Stomach smooth muscle (tissue), 2 donors: ENCODE measurements around the gene SCUBE1.

Source experiments
- H3K27ac ChIP-seq: one replicate; pipeline ENCODE4 v1.7.0; 2013; ENCODE audit warnings: mild to moderate bottlenecking, low read length, inconsistent platforms
- H3K27me3 ChIP-seq, 2 donors: one replicate each; pipeline ENCODE4 v1.7.0; 2013; ENCODE audit warnings: low read length in 2 of 2; ENCODE audit not compliant: insufficient read depth in 2 of 2, control insufficient read depth in 1 of 2
- H3K36me3 ChIP-seq, 2 donors: one replicate each; pipeline ENCODE4 v1.7.0; 2013; ENCODE audit warnings: low read length in 2 of 2; ENCODE audit not compliant: control insufficient read depth in 2 of 2, insufficient read depth in 2 of 2
- H3K4me1 ChIP-seq: one replicate; pipeline ENCODE4 v1.7.0; 2013; ENCODE audit warnings: low read length; ENCODE audit not compliant: control insufficient read depth, insufficient read depth
- H3K4me3 ChIP-seq, 2 donors: one replicate each; pipeline ENCODE4 v1.7.0; 2013; ENCODE audit warnings: low read length in 2 of 2
- H3K9ac ChIP-seq, 2 donors: one replicate each; pipeline ENCODE4 v1.7.0; 2013; ENCODE audit warnings: low read length in 2 of 2, mild to moderate bottlenecking in 1 of 2
- H3K9me3 ChIP-seq, 2 donors: one replicate each; pipeline ENCODE4 v1.7.0; 2013; ENCODE audit warnings: low read length in 2 of 2; ENCODE audit not compliant: control insufficient read depth in 2 of 2
- donor health status: healthy.
- donor health status: Pancreatic carcinoma.

The SCUBE1 gene

DNA sequence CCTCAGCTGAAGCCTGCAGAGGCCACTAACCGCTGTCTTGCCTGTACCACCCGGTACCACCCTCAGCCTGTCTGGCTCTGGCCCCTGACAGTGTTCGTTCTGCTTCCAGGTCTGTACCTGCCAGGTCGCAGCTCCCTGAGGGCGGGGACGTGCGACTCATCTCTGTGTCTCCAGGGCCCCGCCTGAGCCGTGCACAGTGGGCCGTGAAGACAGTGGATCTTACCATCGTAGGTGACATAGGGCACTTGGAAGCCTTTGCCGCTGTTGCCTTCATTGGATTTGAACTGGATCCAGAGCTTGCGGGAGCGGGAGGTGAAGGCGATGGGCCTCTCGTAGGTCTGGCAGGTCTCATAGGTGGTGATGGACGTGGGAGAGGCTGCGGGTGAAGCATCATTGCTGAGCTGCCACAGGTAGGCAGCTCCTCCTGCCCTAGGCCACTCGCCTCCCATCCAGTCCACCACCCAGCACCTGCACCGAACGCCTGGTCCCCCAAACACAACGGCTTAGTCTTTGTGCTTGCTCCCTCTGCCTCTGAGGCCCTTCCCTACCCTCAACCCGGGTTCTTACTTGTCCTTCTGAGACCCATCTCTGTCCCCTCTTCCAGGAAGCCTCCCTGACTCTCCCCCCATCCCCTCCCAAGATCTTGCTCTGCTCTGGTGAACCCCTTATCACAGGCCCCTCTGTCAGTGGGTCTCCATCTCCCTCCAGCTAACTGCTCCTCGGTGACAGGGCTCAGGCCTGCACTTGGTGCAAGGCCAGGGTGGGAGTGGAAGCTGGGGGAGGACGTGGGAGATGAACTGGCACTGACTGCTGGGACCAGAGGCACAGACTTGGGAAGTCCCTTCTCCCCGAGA is 135.1 kb downstream of the SCUBE1 start:
- H3K27ac ChIP-seq = no peak overlapping the region

DNA sequence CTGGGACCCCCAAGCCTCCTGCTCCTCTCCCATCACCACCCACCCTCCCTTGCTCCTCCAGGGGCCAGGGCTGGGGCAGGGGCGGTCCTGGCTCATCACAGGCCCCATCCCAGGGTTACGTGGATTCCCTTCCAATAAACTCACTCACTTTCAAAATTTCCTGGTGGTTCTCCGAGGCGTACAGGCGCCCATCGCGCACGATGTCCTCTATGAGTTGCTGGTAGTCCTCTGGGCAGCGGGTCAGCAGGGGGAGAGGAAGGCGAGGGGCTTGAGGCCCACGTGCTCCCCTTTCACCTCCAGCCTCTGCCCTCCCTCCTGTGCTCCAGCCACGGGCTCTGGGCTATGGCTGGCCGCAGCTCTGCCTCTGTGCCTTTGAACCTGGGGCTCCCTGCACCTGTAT is 135.8 kb downstream of the SCUBE1 start:
- H3K4me1 ChIP-seq = no peaks in the 10 kb centered on the region
- H3K36me3 ChIP-seq = peaks cover 0 to 7% of the 10 kb centered on the region in 2 donors
- H3K9ac ChIP-seq = no peak overlapping the region
- H3K4me3 ChIP-seq = no peak overlapping the region
- no peaks in the 10 kb centered on the region for H3K27me3 ChIP-seq
- no peak overlapping the region for H3K27ac ChIP-seq
- no peaks in the 10 kb centered on the region for H3K9me3 ChIP-seq

More for the DNA sequence above, 135.1 kb downstream of the SCUBE1 start:
- no peaks in the 10 kb centered on the region for H3K27me3 ChIP-seq
- no peaks in the 10 kb centered on the region for H3K9me3 ChIP-seq
- H3K9ac ChIP-seq = no peak overlapping the region
- no peak overlapping the region for H3K4me3 ChIP-seq
- no peaks in the 10 kb centered on the region for H3K4me1 ChIP-seq
- peaks cover 0 to 7% of the 10 kb centered on the region in 2 donors for H3K36me3 ChIP-seq

DNA sequence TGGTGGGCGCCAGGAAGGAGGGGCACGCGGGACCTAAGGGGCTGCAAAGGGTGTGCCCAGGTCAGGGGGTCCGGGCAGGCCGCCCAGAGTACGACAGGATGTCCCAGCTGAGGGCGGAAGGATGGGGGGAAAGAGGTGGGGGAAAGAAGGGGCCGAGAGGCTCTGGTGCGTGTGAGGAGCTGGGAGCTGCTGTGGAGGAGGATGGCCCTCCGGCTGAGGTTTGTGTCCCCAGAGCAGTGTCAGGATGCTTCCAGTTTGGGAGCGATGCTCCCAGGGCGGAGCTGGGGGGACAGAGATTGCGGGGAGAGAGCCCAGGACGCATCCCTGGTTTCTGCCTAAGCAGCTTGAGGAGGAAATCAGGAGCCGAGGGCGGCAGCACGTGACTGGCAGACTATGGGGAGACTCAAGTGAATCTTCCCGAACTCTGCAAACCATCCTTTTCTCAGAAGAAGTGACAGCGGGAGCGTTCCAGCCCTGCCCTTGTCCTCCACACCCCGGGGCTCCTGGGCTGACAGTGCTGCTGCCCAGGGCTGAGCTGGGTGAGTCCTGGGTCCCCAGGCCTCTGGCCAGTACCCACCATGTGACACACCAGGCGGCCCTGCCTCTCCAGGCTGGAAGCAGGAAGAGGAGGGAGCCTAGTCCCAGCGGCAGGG is 136.5 kb downstream of the SCUBE1 start:
- H3K4me1 ChIP-seq = no peaks in the 10 kb centered on the region
- H3K9me3 ChIP-seq = no peaks in the 10 kb centered on the region
- no peaks in the 10 kb centered on the region for H3K27me3 ChIP-seq
- H3K9ac ChIP-seq = no peak overlapping the region
- H3K27ac ChIP-seq = no peak overlapping the region
- peaks cover 0 to 7% of the 10 kb centered on the region in 2 donors for H3K36me3 ChIP-seq
- no peak overlapping the region for H3K4me3 ChIP-seq

DNA sequence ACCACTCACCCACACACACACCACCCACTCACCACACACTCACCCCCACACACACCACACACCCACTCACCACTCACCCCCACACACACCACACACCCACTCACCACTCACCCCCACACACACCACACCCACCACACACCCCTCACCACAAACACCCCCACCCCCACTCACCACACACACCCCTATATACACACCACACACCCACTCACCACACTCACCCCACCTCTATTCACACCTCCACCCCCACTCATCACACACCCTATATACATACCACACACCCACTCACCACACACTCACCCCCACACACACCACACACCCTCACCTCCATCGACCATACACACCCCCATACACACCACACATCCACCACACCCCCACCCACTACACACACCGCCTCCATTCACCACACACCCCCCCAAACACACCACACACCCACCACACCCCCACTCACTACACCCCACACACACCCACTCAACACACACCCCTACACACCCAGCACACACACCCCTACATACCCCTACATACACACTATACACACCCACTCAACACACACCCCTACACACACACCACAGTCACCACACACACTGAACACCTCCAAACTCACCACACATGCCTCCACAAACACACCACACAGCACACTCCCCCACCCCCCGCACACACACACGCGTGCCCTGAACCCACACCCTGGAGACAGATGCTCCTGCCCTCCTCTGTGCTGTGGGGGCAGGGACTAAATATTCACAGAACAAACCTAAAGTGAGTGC is 137.2 kb downstream of the SCUBE1 start:
- no peak overlapping the region for H3K9ac ChIP-seq
- no peak overlapping the region for H3K4me3 ChIP-seq
- H3K9me3 ChIP-seq = no peaks in the 10 kb centered on the region
- H3K27me3 ChIP-seq = no peaks in the 10 kb centered on the region
- peaks cover 0 to 7% of the 10 kb centered on the region in 2 donors for H3K36me3 ChIP-seq
- no peaks in the 10 kb centered on the region for H3K4me1 ChIP-seq
- no peak overlapping the region for H3K27ac ChIP-seq

DNA sequence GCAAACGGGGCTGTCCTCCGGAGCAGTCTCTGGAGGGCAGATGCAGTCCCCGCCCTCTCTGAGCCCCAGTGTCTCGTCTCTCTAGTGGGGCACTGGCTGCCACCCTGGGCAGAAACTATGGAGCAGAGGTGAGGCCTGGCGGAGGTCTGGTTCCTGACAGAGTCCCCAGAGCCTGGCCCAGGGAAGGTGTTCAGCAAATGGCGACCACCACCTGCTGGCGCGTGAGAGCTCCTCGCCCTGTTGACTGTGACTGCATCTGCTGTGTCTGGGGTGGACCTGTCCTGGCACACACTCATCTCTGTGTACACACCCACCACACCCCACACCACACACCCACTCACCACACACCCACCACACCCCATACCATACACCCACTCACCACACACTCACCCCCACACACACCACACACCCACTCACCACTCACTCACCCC is 137.9 kb downstream of the SCUBE1 start:
- H3K4me3 ChIP-seq = no peak overlapping the region
- no peak overlapping the region for H3K27ac ChIP-seq
- H3K36me3 ChIP-seq = peaks cover 0 to 7% of the 10 kb centered on the region in 2 donors
- H3K9me3 ChIP-seq = no peaks in the 10 kb centered on the region
- H3K9ac ChIP-seq = no peak overlapping the region
- no peaks in the 10 kb centered on the region for H3K4me1 ChIP-seq
- no peaks in the 10 kb centered on the region for H3K27me3 ChIP-seq

DNA sequence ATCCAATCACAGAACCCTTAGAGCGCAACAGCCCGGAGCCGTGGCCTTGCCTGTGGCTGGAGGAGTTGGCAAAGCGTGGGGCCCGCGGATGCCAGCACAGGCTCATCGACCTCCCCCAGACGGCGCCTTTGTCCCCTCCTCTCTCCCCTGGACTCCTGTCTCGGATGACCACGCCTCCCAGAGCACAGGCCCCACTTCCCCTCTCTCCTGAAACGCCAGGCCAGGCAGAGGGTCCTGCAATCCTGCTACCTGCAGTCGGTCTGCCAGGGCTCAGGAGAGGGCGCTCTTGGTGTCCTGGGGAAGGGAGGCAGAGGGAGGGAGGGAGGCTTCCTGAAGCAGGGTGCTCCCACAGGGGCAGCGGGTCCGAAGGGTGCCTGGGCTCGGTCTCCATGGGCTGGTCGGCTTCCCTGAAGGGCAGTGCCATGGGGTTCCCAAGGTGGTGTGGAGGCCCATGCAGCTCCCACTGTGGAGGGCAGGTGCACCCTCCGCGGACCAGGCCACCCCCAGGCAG is 139.6 kb downstream of the SCUBE1 start:
- Histone ChIP-seq H3K36me3 (peaks cover 0 to 7% of the 10 kb centered on the region in 2 donors), H3K4me1 (no peaks in the 10 kb centered on the region), H3K27ac (no peak overlapping the region), H3K9ac (no peak overlapping the region), H3K4me3 (no peak overlapping the region), H3K9me3 (no peaks in the 10 kb centered on the region), H3K27me3 (no peaks in the 10 kb centered on the region)

DNA sequence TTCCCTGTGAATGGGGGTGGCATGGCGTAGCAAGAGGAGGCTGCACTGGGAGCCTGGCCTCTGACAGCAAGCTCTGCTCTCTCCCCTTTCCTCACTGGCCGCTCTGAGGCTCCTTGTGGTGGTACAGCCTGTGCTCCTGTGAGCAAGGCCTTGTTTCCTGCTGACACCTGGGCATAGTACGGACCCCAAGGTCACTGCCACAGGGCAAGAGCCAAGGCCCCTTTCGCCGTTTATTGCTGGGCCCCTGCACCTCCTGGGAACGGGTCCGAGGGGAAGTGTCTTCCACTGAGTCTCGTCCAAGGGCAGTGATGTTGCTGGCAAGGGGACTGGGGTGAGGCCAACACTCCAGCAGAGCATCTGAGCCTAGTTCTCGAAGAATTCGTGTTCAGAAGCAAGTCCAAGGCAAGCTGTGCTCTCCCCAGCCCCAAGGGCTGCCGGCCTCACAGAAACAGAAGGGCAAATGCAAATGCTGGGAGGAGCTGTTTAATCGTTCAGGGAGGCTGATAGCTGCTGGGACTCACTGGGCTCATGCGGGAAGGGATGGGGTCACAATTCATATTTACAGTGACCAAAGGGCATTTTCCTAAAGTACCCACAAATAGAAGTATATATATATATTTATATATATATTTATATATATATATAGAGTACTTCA is 140.3 kb downstream of the SCUBE1 start:
- H3K4me3 ChIP-seq = no peak overlapping the region
- peaks cover 0 to 2% of the 10 kb centered on the region in 2 donors for H3K36me3 ChIP-seq
- no peak overlapping the region for H3K27ac ChIP-seq
- H3K4me1 ChIP-seq = no peaks in the 10 kb centered on the region
- no peaks in the 10 kb centered on the region for H3K27me3 ChIP-seq
- H3K9me3 ChIP-seq = no peaks in the 10 kb centered on the region
- no peak overlapping the region for H3K9ac ChIP-seq

DNA sequence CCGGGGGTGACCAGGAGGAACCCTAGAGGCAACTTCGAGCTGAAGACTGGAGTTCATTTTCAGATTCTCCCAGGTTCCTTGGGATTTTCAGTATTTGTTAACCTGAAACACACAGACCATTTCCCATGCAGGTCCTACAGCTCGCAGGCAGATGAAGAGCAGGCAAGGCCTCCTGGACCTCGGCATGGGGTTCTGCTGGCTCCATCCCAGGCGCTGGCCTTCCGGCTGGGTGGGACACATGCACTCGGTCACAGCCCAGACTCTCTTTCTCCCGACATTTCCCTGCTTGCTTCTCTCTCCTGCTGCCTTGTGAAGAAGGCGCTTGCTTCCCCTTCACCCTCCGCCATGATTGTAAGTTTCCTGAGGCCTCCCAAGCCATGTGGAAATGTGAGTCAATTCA is 140.8 kb downstream of the SCUBE1 start:
- Histone ChIP-seq H3K27me3 (peaks cover 0 to 2% of the 10 kb centered on the region in 2 donors), H3K4me1 (no peaks in the 10 kb centered on the region), H3K27ac (no peak overlapping the region), H3K9ac (no peak overlapping the region), H3K9me3 (no peaks in the 10 kb centered on the region), H3K36me3 (peaks cover 0 to 2% of the 10 kb centered on the region in 2 donors), H3K4me3 (no peak overlapping the region)

DNA sequence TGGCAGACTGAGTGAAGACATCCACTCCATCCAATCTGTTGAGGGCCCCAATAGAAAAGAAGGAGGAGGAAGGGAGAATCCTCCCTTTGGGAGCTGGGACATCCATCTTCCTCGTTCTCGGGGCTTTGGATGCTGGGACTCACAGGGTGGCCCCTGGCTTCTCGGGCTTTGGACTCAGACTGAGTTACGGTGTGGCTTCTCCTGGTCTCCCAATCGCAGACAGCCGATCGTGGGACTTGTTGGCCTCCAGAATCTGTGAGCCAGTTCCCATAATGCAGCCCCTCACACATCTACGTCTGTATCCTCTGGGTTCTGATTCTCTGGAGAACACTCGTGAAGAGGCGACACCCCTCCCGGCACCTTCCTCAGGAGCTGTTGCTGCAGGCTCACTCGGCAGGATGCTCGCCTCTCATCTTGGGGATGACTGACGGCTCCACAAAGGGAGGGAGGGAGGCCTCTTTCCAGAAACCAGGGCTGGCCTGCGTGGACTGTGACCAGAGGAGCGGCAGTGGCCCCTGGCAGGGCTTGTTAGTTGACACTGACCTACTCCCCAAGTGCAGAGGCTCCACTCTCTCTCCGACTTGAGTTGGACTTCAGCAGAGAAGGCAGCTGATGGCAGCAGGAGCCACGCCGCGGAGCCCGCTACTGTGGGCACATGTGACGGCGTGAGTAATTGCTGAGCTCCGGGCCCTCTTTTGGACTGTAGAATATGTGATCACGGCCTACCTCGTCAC is 141.5 kb downstream of the SCUBE1 start:
- Histone ChIP-seq H3K9ac (no peak overlapping the region), H3K4me3 (no peak overlapping the region), H3K27me3 (peaks cover 0 to 2% of the 10 kb centered on the region in 2 donors)

More for the DNA sequence above, 141.5 kb downstream of the SCUBE1 start:
- no peak overlapping the region for H3K27ac ChIP-seq
- no peaks in the 10 kb centered on the region for H3K9me3 ChIP-seq
- H3K36me3 ChIP-seq = peaks cover 0 to 2% of the 10 kb centered on the region in 2 donors
- no peaks in the 10 kb centered on the region for H3K4me1 ChIP-seq
